Stimulated activated CD4-positive, alpha-beta T cell treated with anti-CD3 and anti-CD28 coated beads, Interleukin-4, amount 100 ng/mL, for 24 hours (primary cell): ENCODE measurements around the gene PERCC1.
"Not testable (repeated sequence)": the region's sequence is repeated elsewhere in the genome, so short reads cannot be mapped to it uniquely, and the experiment has no call there.

ENCODE experiments used
- DNase-seq: peaks from one replicate; pipeline ENCODE4 v3.0.0-alpha.2; 2020

Gene PERCC1

GRCh38 chr16:1451702-1452392 lies 21.0 kb downstream of the PERCC1 start:
- no peak for DNase-seq

DNA sequence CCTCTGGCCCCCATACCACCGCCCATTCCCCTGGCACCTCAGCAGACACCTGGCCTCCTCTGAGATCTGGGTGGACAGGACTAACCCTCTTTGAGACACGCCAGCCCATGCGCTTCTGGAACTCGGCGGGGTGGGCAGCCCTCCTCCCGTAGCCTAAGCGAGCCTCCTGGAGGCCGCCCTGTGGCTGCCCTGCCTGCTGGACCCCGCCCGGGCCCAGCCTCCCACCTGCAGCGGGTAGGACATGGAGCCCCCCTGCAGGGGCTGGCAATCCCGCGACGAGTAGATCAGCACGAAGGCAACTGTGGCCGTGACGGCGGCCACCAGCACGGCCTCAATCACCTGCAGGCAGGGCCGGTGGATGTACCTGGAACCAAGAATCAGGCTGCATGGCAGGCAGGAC lies 21.7 kb downstream of the PERCC1 start:
- DNase-seq: no peak

DNA sequence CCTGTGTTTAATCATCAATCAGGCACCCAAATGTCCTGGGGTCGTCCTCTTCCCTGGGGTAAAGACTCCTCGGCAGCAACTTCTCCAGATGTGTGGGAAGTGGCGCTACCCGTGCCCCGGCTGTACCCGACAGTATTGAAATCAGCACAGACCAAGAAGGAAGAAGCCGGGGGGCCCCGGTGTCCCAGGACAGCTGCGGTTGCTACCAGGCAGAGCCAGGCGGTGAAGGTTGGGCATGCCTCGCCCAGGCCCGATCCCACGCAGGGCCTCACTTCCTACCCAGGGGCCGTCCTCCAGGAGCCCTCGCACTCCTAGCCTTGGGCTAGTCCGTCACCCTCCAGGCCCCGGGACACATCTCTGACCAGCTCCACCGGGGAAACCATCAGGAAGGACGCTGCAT lies 22.4 kb downstream of the PERCC1 start:
- DNase-seq: no peak

- no peak for DNase-seq
Measured at GRCh38 chr16:1454561-1454960, 23.7 kb downstream of the PERCC1 start.

DNA sequence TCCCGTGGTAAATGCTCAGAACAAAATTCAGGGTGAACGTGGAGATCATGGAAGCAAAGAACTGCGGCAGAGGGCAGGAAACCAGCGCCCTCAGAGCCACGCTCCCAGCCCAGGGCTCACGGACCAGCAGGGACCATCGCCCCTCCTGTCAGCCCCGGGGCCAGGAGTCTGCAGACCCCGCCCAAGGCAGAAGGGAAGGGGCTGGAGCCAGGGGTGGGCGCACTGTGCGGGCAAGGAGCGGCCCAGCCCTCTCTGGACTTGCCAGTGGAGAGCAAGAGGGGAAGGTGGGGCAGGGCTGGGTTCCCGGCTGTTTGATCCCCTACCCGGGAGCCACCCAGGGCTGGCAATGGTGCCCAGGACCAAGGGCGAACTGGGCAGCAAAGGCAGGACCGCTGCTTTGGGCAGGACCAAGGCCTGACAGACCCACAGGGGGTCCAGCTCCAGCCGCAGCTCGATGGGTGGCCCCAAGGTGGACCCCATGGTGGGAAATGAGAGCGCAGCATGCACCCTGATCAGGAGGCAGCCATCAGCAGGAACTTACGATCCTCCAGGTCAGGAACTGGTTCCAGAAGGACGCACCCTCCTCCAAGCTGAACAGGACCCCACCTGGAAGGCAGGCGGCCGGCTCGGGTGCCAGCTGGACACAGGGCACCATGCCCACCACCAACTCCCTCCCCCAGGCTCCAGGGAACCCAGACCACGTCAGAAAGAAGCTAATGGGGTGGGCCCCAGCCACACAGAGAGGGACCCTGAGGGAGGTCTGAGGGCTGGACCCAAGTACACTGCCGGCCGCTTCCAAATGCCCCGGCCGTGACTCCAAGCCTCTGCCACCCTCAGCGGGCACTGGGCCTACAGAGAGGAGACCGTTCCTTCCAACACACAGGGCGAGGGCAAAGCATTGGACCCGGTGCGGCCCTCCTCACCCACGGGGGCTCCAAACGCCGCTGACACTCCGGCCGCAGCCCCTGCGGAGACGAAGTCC lies 24.6 kb downstream of the PERCC1 start:
- DNase-seq: no peak

- no peak for DNase-seq
Measured at GRCh38 chr16:1456951-1457350, 26.1 kb downstream of the PERCC1 start.

- no peak for DNase-seq
Measured at GRCh38 chr16:1457489-1458245, 26.8 kb downstream of the PERCC1 start.

DNA sequence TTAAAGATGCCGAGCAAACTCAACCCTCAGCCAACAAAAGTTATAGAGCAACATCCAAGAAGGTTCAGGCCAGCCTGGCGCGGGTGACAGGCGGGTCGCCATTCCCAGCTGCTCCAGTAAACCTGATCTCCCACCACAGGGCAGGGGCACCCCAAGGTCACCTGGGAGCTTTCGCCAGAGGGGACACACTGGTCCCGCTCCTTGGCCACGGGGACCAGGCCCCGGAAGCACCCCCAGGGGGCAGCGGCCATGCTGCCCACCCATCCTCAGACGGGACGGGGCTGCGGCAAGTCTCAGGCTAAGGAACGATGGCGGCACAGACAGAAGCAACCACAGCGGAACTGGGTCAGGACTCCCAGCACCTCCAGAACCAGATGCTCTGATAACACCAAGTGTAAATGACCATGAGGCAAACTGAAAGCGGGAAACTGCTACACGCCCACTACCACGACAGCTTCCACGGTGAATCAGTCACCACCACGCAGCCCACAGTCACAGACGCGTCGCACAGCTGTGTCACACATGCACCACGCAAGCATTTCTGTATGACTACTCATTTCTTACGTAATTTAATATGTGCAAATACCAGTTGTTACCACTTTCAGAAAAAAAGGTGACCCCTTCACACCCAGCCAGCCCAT lies 27.6 kb downstream of the PERCC1 start:
- peak; percentile 35 for DNase-seq

- no peak for DNase-seq
Measured at GRCh38 chr16:1458977-1459341, 28.1 kb downstream of the PERCC1 start.

GRCh38 chr16:1459967-1460366 lies 29.1 kb downstream of the PERCC1 start:
- DNase-seq: no peak

DNA sequence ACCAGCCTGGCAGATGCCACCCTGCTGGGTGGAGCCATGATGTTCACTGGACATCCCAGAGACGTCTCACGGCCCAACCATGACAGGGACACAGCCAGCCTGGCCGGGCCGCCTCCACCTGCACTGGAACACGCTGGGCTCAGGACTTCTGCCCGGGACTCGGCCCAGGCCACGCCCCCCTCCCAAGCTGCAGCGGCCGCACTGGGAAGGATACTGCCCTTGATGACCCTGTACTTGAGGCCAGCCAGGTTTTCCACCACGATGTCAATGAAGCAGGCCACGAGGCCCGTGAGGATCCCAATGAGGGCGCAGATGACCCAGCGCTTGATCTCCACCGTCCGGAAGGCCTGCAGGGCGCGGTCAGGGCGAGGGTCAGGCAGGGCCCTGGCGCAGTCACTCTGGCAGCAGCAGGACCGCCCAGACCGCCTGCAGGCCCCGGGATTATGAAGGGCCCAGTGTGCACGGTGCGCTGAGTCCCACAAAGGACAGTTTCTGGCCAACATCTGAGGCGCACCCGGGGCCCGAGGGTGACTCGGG lies 29.8 kb downstream of the PERCC1 start:
- DNase-seq: no peak

DNA sequence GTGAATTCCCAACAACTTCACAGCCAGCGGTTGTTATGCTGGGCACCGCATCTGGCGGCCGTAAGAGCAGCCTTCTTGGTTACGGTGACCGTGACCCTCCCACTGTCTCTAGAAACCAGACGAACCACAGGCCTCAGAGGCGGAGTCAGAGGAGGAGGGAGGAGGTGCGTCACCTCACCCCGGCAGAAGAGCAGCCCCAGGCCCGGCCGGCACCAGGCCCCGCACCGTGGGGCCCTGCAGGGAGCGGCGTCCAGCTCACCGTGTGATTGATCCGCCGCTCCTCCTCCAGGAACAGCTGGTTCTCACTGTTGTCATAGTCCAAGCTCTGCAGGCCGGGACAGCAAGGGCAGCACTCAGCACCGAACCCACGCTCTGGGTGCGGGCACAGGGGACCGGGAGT lies 30.3 kb downstream of the PERCC1 start:
- DNase-seq: no peak

GRCh38 chr16:1464196-1464893 lies 33.5 kb downstream of the PERCC1 start:
- DNase-seq: no peak

GRCh38 chr16:1464894-1465566 lies 34.2 kb downstream of the PERCC1 start:
- no peak for DNase-seq

DNA sequence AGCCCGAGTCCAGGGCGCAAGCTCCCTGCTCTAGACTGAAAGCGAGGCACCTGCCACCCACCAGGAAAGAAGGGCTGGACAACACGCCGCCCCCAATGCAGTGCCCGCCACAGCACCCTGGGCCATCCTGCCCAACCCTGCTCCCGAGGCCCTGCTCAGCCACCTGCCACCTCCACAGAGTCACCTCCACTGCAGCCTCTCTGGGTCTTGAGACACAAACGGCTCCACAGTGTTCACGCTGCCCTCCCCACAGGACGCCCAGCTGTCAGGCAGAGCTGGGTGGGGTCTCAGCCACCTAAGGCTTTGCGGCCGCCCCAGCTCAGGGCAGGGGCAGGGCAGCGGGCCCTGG lies 34.7 kb downstream of the PERCC1 start:
- DNase-seq: no peak

DNA sequence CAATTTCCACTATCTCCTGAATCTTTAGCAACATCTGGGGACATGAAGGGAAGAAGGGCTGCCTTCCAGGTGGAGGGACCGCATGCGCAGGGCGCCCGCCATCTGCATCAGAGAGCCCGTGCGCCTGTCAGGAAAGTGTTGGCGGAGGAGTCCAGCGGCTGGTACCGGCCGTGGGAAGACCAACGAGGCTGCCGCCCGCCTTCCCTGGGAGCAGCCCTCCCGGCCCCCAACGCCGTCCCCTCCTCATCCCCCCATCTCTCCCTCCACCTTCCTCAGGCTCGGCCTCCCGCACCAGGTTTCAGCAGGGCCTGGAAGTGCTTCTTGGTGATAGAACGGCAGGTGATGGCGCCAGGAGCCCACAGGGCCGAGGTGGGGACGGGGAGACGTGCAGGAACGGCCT lies 35.2 kb downstream of the PERCC1 start:
- DNase-seq: no peak

DNA sequence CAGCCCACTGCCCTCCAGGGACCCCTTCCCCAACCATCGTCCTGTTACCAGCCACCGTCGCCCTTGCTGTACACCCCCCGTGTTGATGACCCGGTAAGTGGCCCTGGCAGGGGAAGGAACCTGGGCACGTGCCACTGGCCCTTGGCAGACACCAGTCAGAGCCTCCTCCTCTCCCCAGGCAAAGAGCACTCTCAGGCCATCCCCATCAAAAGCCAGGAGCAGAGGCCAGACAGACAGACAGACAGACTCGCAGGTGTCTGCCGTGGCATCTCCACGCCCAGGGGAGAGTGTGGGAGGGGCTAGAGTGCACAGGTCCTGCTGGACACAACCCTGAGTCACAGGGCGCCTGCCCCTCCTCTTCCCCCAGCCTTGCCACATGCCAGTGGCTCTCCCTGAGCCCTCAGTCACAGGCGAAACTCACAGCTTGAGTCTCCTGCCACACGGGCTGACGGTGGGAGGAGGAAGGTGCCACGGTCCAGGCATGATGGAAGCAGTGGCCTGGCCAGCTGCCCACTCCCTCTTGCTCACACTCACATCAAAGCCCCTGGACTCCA lies 36.2 kb downstream of the PERCC1 start:
- no peak for DNase-seq

GRCh38 chr16:1468426-1468810 lies 37.5 kb downstream of the PERCC1 start:
- DNase-seq: no peak

- not testable (repeated sequence) for DNase-seq
Measured at GRCh38 chr16:1469141-1469540, 38.3 kb downstream of the PERCC1 start.

- DNase-seq: no peak
Measured at GRCh38 chr16:1469693-1470201, 38.9 kb downstream of the PERCC1 start.
